Measurements from ENCODE around the gene B4GALT2.

- TF ChIP-seq CTCF (conservative IDR thresholded peaks at IDR 0.05) (no peak), EZH2 (IDR thresholded peaks at IDR 0.05; ENCODE audit: low read depth) (no peak)
Observed at GRCh38 chr1:44040418-44040817, 61.4 kb downstream of the B4GALT2 start.
